Smooth muscle cell (in vitro differentiated cells): ENCODE results near the gene FHDC1. TPM values are rescaled to one million over a fixed set of nuclear protein-coding genes. Genes with fewer than 3 reads are reported as not detected.

Source experiments
- DNase-seq: peaks from one replicate; lab custom pipeline; 2025; ENCODE audit not compliant: unreplicated experiment; lab: John Stamatoyannopoulos, UW
- H2AFZ ChIP-seq: fragments of 200-600 bp; sonication (generic); 2 replicates; pipeline ENCODE4 v1.6.0; 2016; ENCODE audit warnings: antibody characterized with exemption, low read depth, mild to moderate bottlenecking
- H3F3A ChIP-seq: fragments of 200-600 bp; sonication (generic); 2 replicates; pipeline ENCODE4 v1.6.0; 2017; ENCODE audit warnings: antibody characterized with exemption, low read depth
- H3K27ac ChIP-seq: fragments of 200-600 bp; sonication (generic); 2 replicates; pipeline ENCODE4 v1.5.1; 2016; ENCODE audit warnings: low read depth, mild to moderate bottlenecking
- H3K27me3 ChIP-seq: fragments of 200-600 bp; sonication (generic); 2 replicates; pipeline ENCODE4 v1.6.1; 2016; ENCODE audit warnings: low read depth, mild to moderate bottlenecking
- H3K36me3 ChIP-seq: fragments of 200-600 bp; sonication (generic); 2 replicates; pipeline ENCODE4 v1.5.1; 2016; ENCODE audit warnings: low read depth
- H3K4me1 ChIP-seq: fragments of 200-600 bp; sonication (generic); 2 replicates; pipeline ENCODE4 v1.5.1; 2016; ENCODE audit warnings: low read depth
- H3K4me2 ChIP-seq: fragments of 200-600 bp; sonication (generic); 2 replicates; pipeline ENCODE4 v1.6.0; 2016; ENCODE audit warnings: mild to moderate bottlenecking
- H3K4me3 ChIP-seq: fragments of 200-600 bp; sonication (generic); 2 replicates; pipeline ENCODE4 v1.5.1; 2016; ENCODE audit warnings: mild to moderate bottlenecking
- H3K79me2 ChIP-seq: fragments of 200-600 bp; sonication (generic); 2 replicates; pipeline ENCODE4 v1.6.0; 2016; ENCODE audit warnings: low read depth, mild to moderate bottlenecking
- H3K9ac ChIP-seq: fragments of 200-600 bp; sonication (generic); 2 replicates; pipeline ENCODE4 v1.6.0; 2016; ENCODE audit warnings: low read depth
- H3K9me3 ChIP-seq: fragments of 200-600 bp; sonication (generic); replicated peaks from 2 replicates; pipeline ENCODE4 v1.5.1; 2016; ENCODE audit warnings: low read depth
- H4K20me1 ChIP-seq: fragments of 200-600 bp; sonication (generic); 2 replicates; pipeline ENCODE4 v1.6.0; 2016; ENCODE audit warnings: low read depth
- CTCF ChIP-seq: fragments of 200-600 bp; sonication (generic); IDR thresholded peaks from 2 replicates; pipeline ENCODE4 v1.5.1; 2017; ENCODE audit warnings: borderline replicate concordance, mild to moderate bottlenecking, antibody characterized with exemption; ENCODE audit not compliant: insufficient read depth, poor library complexity, severe bottlenecking
- WGBS: methylation state at CpG from one replicate; pipeline ENCODE4 v1.1.7; 2016; ENCODE audit warnings: low lambda C conversion rate; 5-methylcytosine and 5-hydroxymethylcytosine counted together
- polyA plus RNA-seq: library from polyadenylated mRNA; unstranded; fragments of >200 nt; fragmentation: Nextera tagmentation; extraction: Ambion mirVana; gene quantifications from 2 replicates; pipeline ENCODE4 v1.2.1, GENCODE V29; 2016
- total RNA-seq: library from RNA; depleted of rRNA; stranded (reverse); fragments of >200 nt; gene quantifications from 2 replicates; pipeline ENCODE4 v1.2.3, GENCODE V29; 2014

Gene FHDC1
- total and polyA plus RNA-seq, 2 experiments from 2014 or later: 0.49 to 3.0 TPM

- no peak for DNase-seq
- Histone ChIP-seq H3K4me2 (no peak overlapping the region), H3K79me2 (no peaks in the 10 kb centered on the region), H3K9me3 (no peaks in the 10 kb centered on the region), H4K20me1 (no peaks in the 10 kb centered on the region), H3K36me3 (peaks cover 4% of the 10 kb centered on the region), H2AFZ (no peak overlapping the region), H3K27me3 (no peaks in the 10 kb centered on the region), H3K27ac (no peak overlapping the region), H3F3A (no peaks in the 10 kb centered on the region), H3K4me3 (no peak overlapping the region), H3K4me1 (no peaks in the 10 kb centered on the region), H3K9ac (no peak overlapping the region)
- 81% methylated on average over 3 of the region's 3 CpGs for WGBS
- no peak for TF ChIP-seq CTCF
Measured at GRCh38 chr4:152910521-152910920, 25.6 kb upstream of the FHDC1 start.

- Histone ChIP-seq H3K4me2 (no peak overlapping the region), H3K4me3 (no peak overlapping the region), H3F3A (no peaks in the 10 kb centered on the region), H3K4me1 (no peaks in the 10 kb centered on the region), H2AFZ (no peak overlapping the region), H3K36me3 (peaks cover 13% of the 10 kb centered on the region), H3K9ac (no peak overlapping the region), H3K79me2 (no peaks in the 10 kb centered on the region), H3K27ac (no peak overlapping the region), H3K27me3 (no peaks in the 10 kb centered on the region), H3K9me3 (peaks cover 12% of the 10 kb centered on the region), H4K20me1 (no peaks in the 10 kb centered on the region)
- DNase-seq: no peak
- no peak for TF ChIP-seq CTCF
- 97% methylated on average over 3 of the region's 3 CpGs for WGBS
Measured at GRCh38 chr4:152917543-152918395, 18.4 kb upstream of the FHDC1 start.

GRCh38 chr4:152919826-152920225, 16.3 kb upstream of the FHDC1 start:
- H3K27ac ChIP-seq: no peak overlapping the region
- H3K4me1 ChIP-seq: no peaks in the 10 kb centered on the region
- peaks cover 12% of the 10 kb centered on the region for H3K9me3 ChIP-seq
- no peaks in the 10 kb centered on the region for H3K27me3 ChIP-seq
- peaks cover 13% of the 10 kb centered on the region for H3K36me3 ChIP-seq
- H3K79me2 ChIP-seq: no peaks in the 10 kb centered on the region
- H3K4me3 ChIP-seq: no peak overlapping the region
- 100% methylated on average over 2 of the region's 2 CpGs for WGBS
- DNase-seq: no peak
- no peaks in the 10 kb centered on the region for H4K20me1 ChIP-seq
- no peaks in the 10 kb centered on the region for H3F3A ChIP-seq
- TF ChIP-seq CTCF: no peak
- no peak overlapping the region for H2AFZ ChIP-seq
- H3K4me2 ChIP-seq: no peak overlapping the region
- H3K9ac ChIP-seq: no peak overlapping the region

- TF ChIP-seq CTCF: no peak
- H3K4me3 ChIP-seq: peak overlapping the region; percentile 10
- H3K79me2 ChIP-seq: no peaks in the 10 kb centered on the region
- H4K20me1 ChIP-seq: no peaks in the 10 kb centered on the region
- H3K4me2 ChIP-seq: no peak overlapping the region
- H2AFZ ChIP-seq: no peak overlapping the region
- no peaks in the 10 kb centered on the region for H3K27me3 ChIP-seq
- WGBS: 34% methylated on average over 1 of the region's 1 CpG
- no peak overlapping the region for H3K27ac ChIP-seq
- no peak overlapping the region for H3K9ac ChIP-seq
- peaks cover 13% of the 10 kb centered on the region for H3K36me3 ChIP-seq
- H3K9me3 ChIP-seq: peaks cover 12% of the 10 kb centered on the region
- DNase-seq: no peak
- no peaks in the 10 kb centered on the region for H3F3A ChIP-seq
- H3K4me1 ChIP-seq: no peaks in the 10 kb centered on the region
Measured at GRCh38 chr4:152920768-152921167, 15.4 kb upstream of the FHDC1 start.
